CD4-positive, alpha-beta T cell (primary cell): ENCODE results near the gene PIAS1. TPM values are rescaled to one million over a fixed set of nuclear protein-coding genes. Genes with fewer than 3 reads are reported as not detected.
A peak's percentile ranks its signal among the peaks of the same experiment; 100 is the strongest.

ENCODE experiments used
- ATAC-seq: fragments of 200-7000 bp; cut with Tn5 transposase; one replicate; pipeline ENCODE4 v1.10.0; 2022; ENCODE audit warnings: mild to moderate bottlenecking; ENCODE audit not compliant: poor library complexity
- CTCF ChIA-PET: fragments of 350-600 bp; sonication (Branson Sonifier 250); formaldehyde crosslinking; loops from one replicate; lab custom pipeline; 2021; ENCODE audit warnings: antibody characterized with exemption, inconsistent platforms; lab: Charles Lee
- POLR2A ChIA-PET: fragments of 350-600 bp; sonication (Branson Sonifier 250); formaldehyde crosslinking; loops from one replicate; lab custom pipeline; 2021; ENCODE audit warnings: antibody characterized with exemption, inconsistent platforms; lab: Charles Lee
- DNase-seq, 14 experiments: peaks; one replicate each; pipeline ENCODE4 v3.0.0-alpha.2; 2013 to 2020; ENCODE audit warnings: mixed read lengths in 2 of 14
- H3K27ac ChIP-seq, 2 donors: one replicate each; pipeline versions ENCODE4 v1.5.1 to v1.7.0; 2013; ENCODE audit warnings: low read length in 2 of 2, low read depth in 1 of 2, mild to moderate bottlenecking in 1 of 2
- H3K27me3 ChIP-seq, 2 experiments: 1 replicate in 1 of 2; 2 replicates in 1 of 2; pipeline versions ENCODE4 v1.6.1 to v1.7.0; 2013; ENCODE audit warnings: low read length in 2 of 2, control low read depth in 1 of 2, mild to moderate bottlenecking in 1 of 2, moderate library complexity in 1 of 2; ENCODE audit not compliant: insufficient read depth in 2 of 2, control insufficient read depth in 1 of 2
- H3K36me3 ChIP-seq: one replicate; pipeline ENCODE4 v1.6.1; 2013; ENCODE audit warnings: low read length, control low read depth; ENCODE audit not compliant: insufficient read depth
- H3K4me1 ChIP-seq: one replicate; pipeline ENCODE4 v1.6.1; 2013; ENCODE audit warnings: low read length, control low read depth; ENCODE audit not compliant: insufficient read depth
- H3K4me3 ChIP-seq: one replicate; pipeline ENCODE4 v1.5.1; 2013; ENCODE audit warnings: mild to moderate bottlenecking, low read length, moderate library complexity
- H3K9me3 ChIP-seq, 2 experiments: 1 replicate in 1 of 2; 2 replicates in 1 of 2; pipeline versions ENCODE4 v1.6.1 to v1.7.0; 2013; ENCODE audit warnings: low read length in 2 of 2, mild to moderate bottlenecking in 2 of 2, control low read depth in 1 of 2, moderate library complexity in 1 of 2; ENCODE audit not compliant: control insufficient read depth in 1 of 2, insufficient read depth in 1 of 2
- H3K27ac Mint-ChIP-seq: one replicate; pipeline ENCODE4 v1.8.0; 2020; ENCODE audit warnings: mixed read lengths
- H3K27me3 Mint-ChIP-seq: one replicate; pipeline ENCODE4 v1.8.0; 2021; ENCODE audit warnings: mixed read lengths
- H3K36me3 Mint-ChIP-seq: one replicate; pipeline ENCODE4 v1.8.0; 2021; ENCODE audit warnings: low read depth, mixed read lengths
- H3K4me1 Mint-ChIP-seq: one replicate; pipeline ENCODE4 v1.8.0; 2021; ENCODE audit warnings: low read depth, mixed read lengths
- H3K4me3 Mint-ChIP-seq: one replicate; pipeline ENCODE4 v1.8.0; 2020; ENCODE audit warnings: mild to moderate bottlenecking, mixed read lengths
- H3K9me3 Mint-ChIP-seq: one replicate; pipeline ENCODE4 v1.8.0; 2020; ENCODE audit warnings: mixed read lengths
- intact Hi-C, 2 experiments: fragments of 100-400 bp; cut with DNase I in 1 of 2; cut with micrococcal nuclease in 1 of 2; formaldehyde crosslinking; loops; one replicate each; pipeline versions ENCODE4 v1.15.1 to v1.9.0; 2023 to 2025; cut with DNase I, micrococcal nuclease
- total RNA-seq, 174 experiments: library from RNA in 2 of 174; stranded (reverse) in 2 of 174; gene quantifications; one replicate each; pipeline ENCODE4 v1.2.3 and lab custom pipeline; 2021 to 2026
- TF ChIP-seq, protein P1 (sequence below): fragments of 200-600 bp; IDR thresholded peaks from one replicate; pipeline ENCODE4 v1.8.0; 2022; ENCODE audit warnings: antibody characterized with exemption, mild to moderate bottlenecking

The PIAS1 gene
- total RNA-seq, 2 experiments from 2014 or later, result 73.1 to 74.8 TPM

DNA sequence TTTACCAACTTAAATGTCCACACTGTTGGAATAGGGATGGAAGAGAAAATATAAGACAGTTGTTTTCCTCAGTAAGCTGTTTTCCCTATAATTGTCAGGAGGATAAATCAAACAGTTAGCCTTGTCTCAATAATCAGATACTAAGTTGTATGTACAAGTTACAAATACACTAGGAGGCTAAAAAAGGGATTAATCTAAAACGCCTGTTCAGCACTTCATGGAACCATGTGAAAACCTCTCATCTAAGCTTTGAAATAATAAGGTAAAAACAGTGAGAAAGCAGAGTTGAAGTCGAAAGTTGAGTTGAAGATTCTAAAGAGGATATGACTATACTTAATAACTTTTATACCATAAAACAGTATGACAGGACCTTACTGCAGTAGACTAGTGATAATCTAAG is 89.0 kb downstream of the PIAS1 start:
- Histone ChIP-seq H3K4me1 (no peaks in the 10 kb centered on the region), H3K36me3 (peaks cover 44% of the 10 kb centered on the region), H3K4me3 (no peak overlapping the region), H3K27me3 (no peaks in the 10 kb centered on the region), H3K9me3 (no peaks in the 10 kb centered on the region), H3K27ac (no peak overlapping the region)
- Mint-ChIP-seq H3K27me3 (no peaks in the 10 kb centered on the region), H3K4me1 (peaks cover 38% of the 10 kb centered on the region), H3K27ac (no peak overlapping the region), H3K4me3 (no peak overlapping the region), H3K36me3 (peaks cover 64% of the 10 kb centered on the region), H3K9me3 (no peaks in the 10 kb centered on the region)
- intact Hi-C loops, result no loop called here
- ChIA-PET CTCF (no interaction called here), POLR2A (no interaction called here)
- DNase-seq (no peak), ATAC-seq (no peak)
- TF ChIP-seq, protein P1, sequence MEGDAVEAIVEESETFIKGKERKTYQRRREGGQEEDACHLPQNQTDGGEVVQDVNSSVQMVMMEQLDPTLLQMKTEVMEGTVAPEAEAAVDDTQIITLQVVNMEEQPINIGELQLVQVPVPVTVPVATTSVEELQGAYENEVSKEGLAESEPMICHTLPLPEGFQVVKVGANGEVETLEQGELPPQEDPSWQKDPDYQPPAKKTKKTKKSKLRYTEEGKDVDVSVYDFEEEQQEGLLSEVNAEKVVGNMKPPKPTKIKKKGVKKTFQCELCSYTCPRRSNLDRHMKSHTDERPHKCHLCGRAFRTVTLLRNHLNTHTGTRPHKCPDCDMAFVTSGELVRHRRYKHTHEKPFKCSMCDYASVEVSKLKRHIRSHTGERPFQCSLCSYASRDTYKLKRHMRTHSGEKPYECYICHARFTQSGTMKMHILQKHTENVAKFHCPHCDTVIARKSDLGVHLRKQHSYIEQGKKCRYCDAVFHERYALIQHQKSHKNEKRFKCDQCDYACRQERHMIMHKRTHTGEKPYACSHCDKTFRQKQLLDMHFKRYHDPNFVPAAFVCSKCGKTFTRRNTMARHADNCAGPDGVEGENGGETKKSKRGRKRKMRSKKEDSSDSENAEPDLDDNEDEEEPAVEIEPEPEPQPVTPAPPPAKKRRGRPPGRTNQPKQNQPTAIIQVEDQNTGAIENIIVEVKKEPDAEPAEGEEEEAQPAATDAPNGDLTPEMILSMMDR, result no peak

DNA sequence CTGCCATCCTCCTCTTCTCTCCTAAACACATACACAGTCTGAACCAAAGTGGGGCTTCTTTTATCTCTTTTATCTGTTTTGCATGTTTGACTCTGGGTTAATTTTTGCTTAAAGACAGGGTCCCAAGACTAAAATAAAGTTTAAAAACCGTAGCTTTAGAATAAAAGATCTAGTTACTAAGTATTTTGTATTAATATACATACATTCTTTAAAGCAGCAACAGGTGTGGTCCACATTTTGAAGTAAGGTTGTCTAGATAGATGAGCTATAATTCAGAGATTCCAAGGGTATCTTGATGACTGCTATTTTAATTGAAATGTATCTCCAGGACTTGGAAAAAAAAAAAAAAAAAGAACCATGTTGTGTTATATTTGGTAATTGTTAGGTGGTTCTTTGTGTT is 89.7 kb downstream of the PIAS1 start:
- no peaks in the 10 kb centered on the region for H3K9me3 Mint-ChIP-seq

DNA sequence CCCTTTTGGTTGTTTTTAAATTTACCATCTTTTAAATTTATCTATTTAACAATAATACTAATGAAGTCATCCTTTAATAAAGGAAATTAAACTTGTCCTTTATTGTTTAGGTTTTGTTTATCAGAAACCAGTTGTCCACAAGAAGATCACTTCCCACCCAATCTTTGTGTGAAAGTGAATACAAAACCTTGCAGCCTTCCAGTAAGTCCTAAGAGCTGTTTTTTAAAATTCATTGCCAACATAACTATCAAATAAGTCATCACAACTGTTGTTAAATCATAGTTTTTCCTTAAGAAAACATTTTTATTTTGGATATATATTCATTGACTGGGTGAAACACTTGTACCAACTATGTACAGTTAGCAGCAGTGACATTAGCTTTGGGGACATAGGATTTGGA is 91.6 kb downstream of the PIAS1 start:
- intact Hi-C loops, result no loop called here
- H3K4me1 ChIP-seq, result no peaks in the 10 kb centered on the region
- POLR2A ChIA-PET, result interaction anchor here (1.6 kb wide), 1 partner anchor 15 kb away, joined by 6 read pairs; no protein-coding TSS in a partner anchor
- no peak for ATAC-seq
- CTCF ChIA-PET, result no interaction called here
- no peaks in the 10 kb centered on the region for H3K27me3 ChIP-seq
- Mint-ChIP-seq H3K36me3 (peaks cover 68% of the 10 kb centered on the region), H3K4me1 (peaks cover 28% of the 10 kb centered on the region), H3K27ac (no peak overlapping the region), H3K9me3 (no peaks in the 10 kb centered on the region), H3K4me3 (no peak overlapping the region), H3K27me3 (no peaks in the 10 kb centered on the region)
- TF ChIP-seq, protein P1, result no peak
- DNase-seq, result no peak
- no peak overlapping the region for H3K4me3 ChIP-seq
- no peaks in the 10 kb centered on the region for H3K9me3 ChIP-seq
- H3K27ac ChIP-seq, result no peak overlapping the region
- peaks cover 44% of the 10 kb centered on the region for H3K36me3 ChIP-seq

More for the DNA sequence above, 89.7 kb downstream of the PIAS1 start:
- no peak overlapping the region for H3K4me3 Mint-ChIP-seq
- no peak overlapping the region for H3K27ac ChIP-seq
- intact Hi-C loops, result no loop called here
- H3K36me3 ChIP-seq, result peaks cover 47% of the 10 kb centered on the region
- DNase-seq (no peak), ATAC-seq (no peak)
- peaks cover 66% of the 10 kb centered on the region for H3K36me3 Mint-ChIP-seq
- ChIA-PET POLR2A (no interaction called here), CTCF (no interaction called here)
- no peaks in the 10 kb centered on the region for H3K27me3 ChIP-seq
- H3K4me1 ChIP-seq, result no peaks in the 10 kb centered on the region
- TF ChIP-seq, protein P1, result no peak
- no peaks in the 10 kb centered on the region for H3K9me3 ChIP-seq
- H3K4me3 ChIP-seq, result no peak overlapping the region
- peak overlapping the region; percentile 1 for H3K27ac Mint-ChIP-seq
- no peaks in the 10 kb centered on the region for H3K27me3 Mint-ChIP-seq
- H3K4me1 Mint-ChIP-seq, result peaks cover 37% of the 10 kb centered on the region
